NCI-H2227 treated with DMSO at 0.1 percent for 48 hours (cell line): ENCODE measurements around the gene MAGEA2.
"Not testable (repeated sequence)": the region's sequence is repeated elsewhere in the genome, so short reads cannot be mapped to it uniquely, and the experiment has no call there.

ENCODE experiments used
- DNase-seq: peaks from one replicate; lab custom pipeline; 2025; lab: John Stamatoyannopoulos, UW

The MAGEA2 gene

DNA sequence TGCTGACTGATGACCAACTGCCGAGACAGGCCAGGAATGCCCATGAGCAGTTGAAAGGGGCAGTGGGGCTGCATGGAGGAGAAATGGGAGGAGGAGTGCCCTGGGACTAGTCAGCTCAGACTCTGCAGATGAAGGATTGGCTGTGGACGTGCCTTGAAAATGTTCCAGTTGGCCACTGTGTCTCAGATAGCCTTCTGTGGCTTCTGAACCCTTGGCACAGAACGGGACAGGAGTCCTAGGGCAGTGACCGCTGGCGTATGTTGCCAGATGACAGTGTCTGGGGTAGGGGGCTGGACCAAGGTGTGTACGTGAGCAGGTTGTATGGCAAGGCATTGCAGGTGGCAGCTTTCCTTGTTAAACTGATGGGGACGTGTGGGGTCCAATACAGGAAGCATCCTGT lies 47.1 kb downstream of the MAGEA2 start:
- not testable (repeated sequence) for DNase-seq

DNA sequence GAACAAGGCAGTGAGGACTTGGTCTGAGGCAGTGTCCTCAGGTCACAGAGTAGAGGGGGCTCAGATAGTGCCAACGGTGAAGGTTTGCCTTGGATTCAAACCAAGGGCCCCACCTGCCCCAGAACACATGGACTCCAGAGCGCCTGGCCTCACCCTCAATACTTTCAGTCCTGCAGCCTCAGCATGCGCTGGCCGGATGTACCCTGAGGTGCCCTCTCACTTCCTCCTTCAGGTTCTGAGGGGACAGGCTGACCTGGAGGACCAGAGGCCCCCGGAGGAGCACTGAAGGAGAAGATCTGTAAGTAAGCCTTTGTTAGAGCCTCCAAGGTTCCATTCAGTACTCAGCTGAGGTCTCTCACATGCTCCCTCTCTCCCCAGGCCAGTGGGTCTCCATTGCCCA lies 53.3 kb downstream of the MAGEA2 start:
- not testable (repeated sequence) for DNase-seq
